Lung (tissue), 12 donors: Measurements from ENCODE around the gene CD47. TPM values are rescaled to one million over a fixed set of nuclear protein-coding genes. Genes with fewer than 3 reads are reported as not detected.
A peak's percentile ranks its signal among the peaks of the same experiment; 100 is the strongest.

Experiments
- ATAC-seq: fragments of 200-7000 bp; cut with Tn5 transposase; one replicate; pipeline ENCODE4 v1.9.1; 2020; ENCODE audit warnings: moderate number of reproducible peaks; ENCODE audit not compliant: insufficient read depth, low FRiP score
- DNase-seq, 3 donors: peaks; one replicate each; pipeline ENCODE4 v3.0.0-alpha.2; 2013 to 2017
- H3K27ac ChIP-seq, 2 donors: one replicate each; pipeline ENCODE4 v1.5.1; 2013; ENCODE audit warnings: mild to moderate bottlenecking in 2 of 2, moderate library complexity in 2 of 2, control low read depth in 1 of 2, inconsistent platforms in 1 of 2, low read depth in 1 of 2, low read length in 1 of 2
- H3K27me3 ChIP-seq, 3 donors: one replicate each; pipeline ENCODE4 v1.5.1; 2013; ENCODE audit warnings: low read length in 2 of 3; ENCODE audit not compliant: control insufficient read depth in 3 of 3, insufficient read depth in 3 of 3
- H3K36me3 ChIP-seq, 4 donors: one replicate each; pipeline ENCODE4 v1.5.1; 2013; ENCODE audit warnings: low read length in 4 of 4, mild to moderate bottlenecking in 1 of 4, moderate library complexity in 1 of 4; ENCODE audit not compliant: control insufficient read depth in 4 of 4, insufficient read depth in 4 of 4
- H3K4me1 ChIP-seq, 5 donors: one replicate each; pipeline ENCODE4 v1.5.1; 2013; ENCODE audit warnings: low read length in 5 of 5, mild to moderate bottlenecking in 2 of 5, moderate library complexity in 1 of 5; ENCODE audit not compliant: control insufficient read depth in 5 of 5, insufficient read depth in 5 of 5
- H3K4me3 ChIP-seq: one replicate; pipeline ENCODE4 v1.5.1; 2013; ENCODE audit warnings: mild to moderate bottlenecking, control low read depth, moderate library complexity
- H3K9ac ChIP-seq, 2 donors: one replicate each; pipeline ENCODE4 v1.5.1; 2013; ENCODE audit warnings: low read length in 2 of 2, control low read depth in 1 of 2; ENCODE audit not compliant: insufficient read depth in 1 of 2
- H3K9me3 ChIP-seq, 4 donors: one replicate each; pipeline ENCODE4 v1.5.1; 2013; ENCODE audit warnings: low read length in 3 of 4, mild to moderate bottlenecking in 1 of 4, moderate library complexity in 1 of 4; ENCODE audit not compliant: control insufficient read depth in 4 of 4, insufficient read depth in 3 of 4
- WGBS, 2 donors: extraction: QIAGEN DNeasy Blood & Tissue Kit; methylation state at CpG; one replicate each; pipeline ENCODE4 v1.1.7; 2013; 5-methylcytosine and 5-hydroxymethylcytosine counted together
- polyA plus RNA-seq, 2 donors: library from polyadenylated mRNA; stranded (reverse); fragments of 200-250 nt; gene quantifications; one replicate each; pipeline ENCODE4 v1.2.1, GENCODE V29; 2013
- total RNA-seq, 2 donors: library from RNA; depleted of rRNA in 1 of 2; stranded (reverse); fragments of >200 nt in 1 of 2; gene quantifications; one replicate each; pipeline ENCODE4 v1.2.1, GENCODE V29; 2014 to 2021
- TF ChIP-seq, protein P1 (sequence below): IDR thresholded peaks from 2 replicates; pipeline ENCODE4 v1.5.1; 2012; ENCODE audit warnings: mild to moderate bottlenecking; ENCODE audit errors: control extremely low read depth, extremely low read depth
- donor health status: control.
- donor health status: control.
- donor health status: Bipolar disorder and iron deficiency.
- donor health status: healthy.
- donor health status: DM: yes; HTN: yes; CAD: no.

Gene CD47
- total and polyA plus RNA-seq, 4 donors, result 115 to 410 (median 133) TPM

DNA sequence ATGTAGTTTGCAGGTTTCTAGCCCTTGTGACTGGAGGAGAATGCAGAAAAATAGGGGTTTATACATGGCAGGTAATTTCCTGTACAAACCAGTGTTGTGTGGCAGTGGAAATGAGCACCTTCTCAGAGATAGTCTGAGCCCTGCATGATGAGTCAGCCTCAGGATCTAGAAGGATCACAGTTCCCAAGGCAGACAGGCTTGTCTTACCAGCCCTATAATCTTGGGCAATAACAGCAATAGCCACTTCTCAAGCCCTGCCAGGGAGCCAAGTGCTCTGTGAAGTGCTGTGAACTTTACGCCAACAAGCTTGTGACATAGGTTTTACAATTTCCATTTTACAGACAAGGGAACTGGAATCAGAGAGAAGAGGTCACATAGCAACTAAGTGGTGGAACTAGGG is 89.4 kb downstream of the CD47 start:
- WGBS, 2 donors, result 26 to 55% methylated on average over 1 of the region's 1 CpG
- Histone ChIP-seq H3K9ac (no peak overlapping the region), H3K4me1 (peaks cover 0 to 10% (median 9%) of the 10 kb centered on the region in 5 donors), H3K27me3 (no peaks in the 10 kb centered on the region), H3K36me3 (no peaks in the 10 kb centered on the region), H3K27ac (peak overlapping the region in 1 of 2 donors; percentile 79), H3K9me3 (peaks cover 0 to 4% (median 0%) of the 10 kb centered on the region in 4 donors), H3K4me3 (no peak overlapping the region)
- ATAC-seq (peak; percentile 66), DNase-seq (no peak)
- TF ChIP-seq, protein P1, sequence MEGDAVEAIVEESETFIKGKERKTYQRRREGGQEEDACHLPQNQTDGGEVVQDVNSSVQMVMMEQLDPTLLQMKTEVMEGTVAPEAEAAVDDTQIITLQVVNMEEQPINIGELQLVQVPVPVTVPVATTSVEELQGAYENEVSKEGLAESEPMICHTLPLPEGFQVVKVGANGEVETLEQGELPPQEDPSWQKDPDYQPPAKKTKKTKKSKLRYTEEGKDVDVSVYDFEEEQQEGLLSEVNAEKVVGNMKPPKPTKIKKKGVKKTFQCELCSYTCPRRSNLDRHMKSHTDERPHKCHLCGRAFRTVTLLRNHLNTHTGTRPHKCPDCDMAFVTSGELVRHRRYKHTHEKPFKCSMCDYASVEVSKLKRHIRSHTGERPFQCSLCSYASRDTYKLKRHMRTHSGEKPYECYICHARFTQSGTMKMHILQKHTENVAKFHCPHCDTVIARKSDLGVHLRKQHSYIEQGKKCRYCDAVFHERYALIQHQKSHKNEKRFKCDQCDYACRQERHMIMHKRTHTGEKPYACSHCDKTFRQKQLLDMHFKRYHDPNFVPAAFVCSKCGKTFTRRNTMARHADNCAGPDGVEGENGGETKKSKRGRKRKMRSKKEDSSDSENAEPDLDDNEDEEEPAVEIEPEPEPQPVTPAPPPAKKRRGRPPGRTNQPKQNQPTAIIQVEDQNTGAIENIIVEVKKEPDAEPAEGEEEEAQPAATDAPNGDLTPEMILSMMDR, result no peak

GRCh38 chr3:107999215-107999775 is 91.5 kb downstream of the CD47 start:
- H3K27ac ChIP-seq, result no peak overlapping the region
- no peak overlapping the region for H3K4me3 ChIP-seq
- WGBS, 2 donors, result 73 to 96% methylated on average over 5 of the region's 5 CpGs
- no peak overlapping the region for H3K9ac ChIP-seq
- DNase-seq (no peak), ATAC-seq (peak; percentile 56)
- H3K36me3 ChIP-seq, result no peaks in the 10 kb centered on the region
- TF ChIP-seq, protein P1, result no peak
- peaks cover 0 to 4% (median 0%) of the 10 kb centered on the region in 4 donors for H3K9me3 ChIP-seq
- no peaks in the 10 kb centered on the region for H3K27me3 ChIP-seq
- H3K4me1 ChIP-seq, result peaks cover 0 to 9% (median 6%) of the 10 kb centered on the region in 5 donors

GRCh38 chr3:107997671-107998070 is 93.2 kb downstream of the CD47 start:
- no peak for ATAC-seq
- Histone ChIP-seq H3K4me1 (peaks cover 0 to 9% (median 5%) of the 10 kb centered on the region in 5 donors), H3K36me3 (no peaks in the 10 kb centered on the region), H3K9ac (no peak overlapping the region), H3K27ac (no peak overlapping the region), H3K9me3 (peaks cover 0 to 4% (median 0%) of the 10 kb centered on the region in 4 donors), H3K27me3 (no peaks in the 10 kb centered on the region), H3K4me3 (no peak overlapping the region)
- DNase-seq, result no peak
- TF ChIP-seq, protein P1, result no peak

- Histone ChIP-seq H3K36me3 (no peaks in the 10 kb centered on the region), H3K9me3 (peaks cover 0 to 3% (median 0%) of the 10 kb centered on the region in 4 donors), H3K4me3 (no peak overlapping the region), H3K9ac (no peak overlapping the region), H3K27me3 (no peaks in the 10 kb centered on the region), H3K27ac (no peak overlapping the region), H3K4me1 (peaks cover 0 to 10% (median 5%) of the 10 kb centered on the region in 5 donors)
- no peak for ATAC-seq
- DNase-seq, result no peak
- WGBS, 2 donors, result 88 to 89% methylated on average over 4 of the region's 4 CpGs
- TF ChIP-seq, protein P1, result no peak
Observed at GRCh38 chr3:107995823-107996222, 95.0 kb downstream of the CD47 start.
